ENCODE data around the gene LMNTD1. TPM values are rescaled to one million over a fixed set of nuclear protein-coding genes. Genes with fewer than 3 reads are reported as not detected.
"Not testable (repeated sequence)": the region's sequence is repeated elsewhere in the genome, so short reads cannot be mapped to it uniquely, and the experiment has no call there.

Gene LMNTD1
- polyA plus RNA-seq, 5 donors = 0.14 to 1.9 (median 1.3) TPM

DNA sequence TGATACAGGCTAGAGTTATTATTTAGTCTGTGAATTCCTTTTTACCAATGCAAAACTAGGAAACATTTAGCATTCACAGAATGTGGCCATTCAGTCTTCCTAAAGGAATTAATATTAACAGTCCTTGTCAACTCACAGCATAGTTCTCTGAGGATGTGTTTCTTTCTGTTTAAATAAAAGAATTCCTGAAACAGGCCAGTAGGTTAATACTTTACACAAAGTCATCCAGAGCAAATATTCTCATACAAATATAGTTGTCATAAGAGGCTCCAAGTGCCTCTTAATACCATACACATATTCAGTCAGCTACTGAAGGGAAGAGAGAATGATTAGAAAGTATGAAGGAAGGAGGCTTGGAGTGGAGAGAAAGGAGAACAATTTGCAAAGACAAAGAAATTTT lies 120.1 kb downstream of the LMNTD1 start:
- DNase-seq = no peak

DNA sequence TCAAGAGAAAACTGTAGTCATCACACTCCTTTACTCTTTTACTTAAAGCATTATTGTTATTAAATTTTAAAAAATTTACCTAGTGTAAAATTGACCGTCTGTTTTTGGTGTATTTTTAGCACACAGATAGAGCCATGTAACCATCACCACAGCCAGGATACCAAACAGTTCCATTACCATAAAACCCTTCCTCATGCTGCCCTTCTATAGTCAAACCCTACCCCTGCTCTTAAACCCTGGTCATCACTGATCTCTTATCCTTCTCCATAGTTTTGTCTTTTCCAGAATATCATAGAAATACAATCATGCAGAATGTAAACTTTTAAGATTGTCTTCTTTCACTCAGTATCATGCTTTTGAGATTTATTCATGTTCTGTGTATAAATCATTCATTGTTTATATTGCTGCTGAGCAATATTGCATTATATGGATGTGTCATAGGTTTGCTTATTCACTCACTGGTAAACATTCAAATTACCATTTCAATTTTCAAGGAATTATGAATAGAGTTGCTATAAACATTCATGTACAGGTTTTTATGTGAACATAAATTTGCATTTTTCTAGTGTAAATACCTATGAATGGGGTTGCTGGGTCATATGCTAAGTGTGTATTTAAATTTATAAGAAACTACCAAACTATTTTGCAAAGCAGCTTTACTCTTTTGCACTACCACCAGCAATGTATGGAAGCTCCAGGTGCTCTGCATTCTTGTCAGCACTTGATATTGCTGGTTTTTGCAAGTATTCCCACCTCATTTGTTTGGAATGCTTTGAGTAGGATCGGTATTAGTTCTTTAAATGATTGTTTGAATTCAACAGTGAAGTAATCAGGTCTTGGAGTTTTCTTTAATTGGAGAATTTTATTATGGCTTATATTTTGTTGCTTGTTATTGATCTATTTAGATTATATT lies 125.5 kb downstream of the LMNTD1 start:
- DNase-seq = no peak

GRCh38 chr12:25426821-25427220 lies 126.3 kb downstream of the LMNTD1 start:
- DNase-seq = not testable (repeated sequence)
